ENCODE results near the gene BBOF1.

DNA sequence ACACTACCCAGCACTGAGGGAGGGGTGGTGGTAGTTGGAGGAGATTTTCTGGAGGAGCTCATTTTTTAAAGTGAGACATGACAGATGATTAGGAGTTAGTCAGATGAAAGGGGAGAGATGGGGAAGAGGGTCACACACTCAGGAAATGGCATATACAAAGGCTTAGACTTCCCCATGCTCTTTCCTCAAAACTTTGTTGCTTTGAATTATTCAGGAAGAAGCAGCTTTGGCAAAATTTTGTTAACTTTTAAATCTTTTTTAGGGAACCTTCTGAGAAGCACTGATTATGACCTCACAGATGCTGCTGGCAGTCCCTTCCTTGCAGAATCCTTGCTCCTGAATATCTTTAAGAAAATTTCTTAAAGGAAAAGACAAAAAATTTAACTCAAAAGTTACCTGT is 45.3 kb downstream of the BBOF1 start:
- TF ChIP-seq, protein P1, sequence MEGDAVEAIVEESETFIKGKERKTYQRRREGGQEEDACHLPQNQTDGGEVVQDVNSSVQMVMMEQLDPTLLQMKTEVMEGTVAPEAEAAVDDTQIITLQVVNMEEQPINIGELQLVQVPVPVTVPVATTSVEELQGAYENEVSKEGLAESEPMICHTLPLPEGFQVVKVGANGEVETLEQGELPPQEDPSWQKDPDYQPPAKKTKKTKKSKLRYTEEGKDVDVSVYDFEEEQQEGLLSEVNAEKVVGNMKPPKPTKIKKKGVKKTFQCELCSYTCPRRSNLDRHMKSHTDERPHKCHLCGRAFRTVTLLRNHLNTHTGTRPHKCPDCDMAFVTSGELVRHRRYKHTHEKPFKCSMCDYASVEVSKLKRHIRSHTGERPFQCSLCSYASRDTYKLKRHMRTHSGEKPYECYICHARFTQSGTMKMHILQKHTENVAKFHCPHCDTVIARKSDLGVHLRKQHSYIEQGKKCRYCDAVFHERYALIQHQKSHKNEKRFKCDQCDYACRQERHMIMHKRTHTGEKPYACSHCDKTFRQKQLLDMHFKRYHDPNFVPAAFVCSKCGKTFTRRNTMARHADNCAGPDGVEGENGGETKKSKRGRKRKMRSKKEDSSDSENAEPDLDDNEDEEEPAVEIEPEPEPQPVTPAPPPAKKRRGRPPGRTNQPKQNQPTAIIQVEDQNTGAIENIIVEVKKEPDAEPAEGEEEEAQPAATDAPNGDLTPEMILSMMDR (IDR thresholded peaks at IDR 0.05; ENCODE audit: extremely low read depth in 1 of 2, insufficient read depth in 1 of 2, low read depth in 1 of 2, low read length in 2 of 2), result no peak
- TF ChIP-seq POLR2A (IDR thresholded peaks at IDR 0.05; ENCODE audit: low read depth, low read length) (no peak), EZH2 (IDR thresholded peaks at IDR 0.05; ENCODE audit: borderline replicate concordance, low read depth, low read length, severe bottlenecking) (no peak), POLR2AphosphoS5 (IDR thresholded peaks at IDR 0.05; ENCODE audit: insufficient read depth, low read depth, low read length) (no peak), GATA2 (IDR thresholded peaks at IDR 0.05; ENCODE audit: insufficient read depth, insufficient read length, low read depth, low read length) (no peak), FOS (IDR thresholded peaks at IDR 0.05; ENCODE audit: borderline replicate concordance, insufficient read depth, low read length) (no peak), MYC (IDR thresholded peaks at IDR 0.05; ENCODE audit: low read depth, low read length) (no peak)
- TF ChIP-seq, protein P2, sequence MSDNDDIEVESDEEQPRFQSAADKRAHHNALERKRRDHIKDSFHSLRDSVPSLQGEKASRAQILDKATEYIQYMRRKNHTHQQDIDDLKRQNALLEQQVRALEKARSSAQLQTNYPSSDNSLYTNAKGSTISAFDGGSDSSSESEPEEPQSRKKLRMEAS (IDR thresholded peaks at IDR 0.05; ENCODE audit: insufficient read depth, insufficient read length), result no peak

All from endothelial cell of umbilical vein (primary cell).